Fibroblast of gingiva (primary cell): ENCODE results near the gene SPTBN1.

Source experiments
- DNase-seq: peaks from one replicate; pipeline ENCODE4 v3.0.0-alpha.2; 2011; ENCODE audit warnings: low read depth

The SPTBN1 gene

GRCh38 chr2:54574107-54574859, 118.2 kb downstream of the SPTBN1 start:
- DNase-seq, result no peak

- no peak for DNase-seq
Observed at GRCh38 chr2:54574860-54575247, 118.7 kb downstream of the SPTBN1 start.

- DNase-seq, result peak; percentile 20
Observed at GRCh38 chr2:54575379-54575888, 119.3 kb downstream of the SPTBN1 start.

GRCh38 chr2:54577035-54577434, 120.9 kb downstream of the SPTBN1 start:
- no peak for DNase-seq

- DNase-seq, result no peak
Observed at GRCh38 chr2:54577944-54578647, 122.0 kb downstream of the SPTBN1 start.

GRCh38 chr2:54578648-54579045, 122.5 kb downstream of the SPTBN1 start:
- DNase-seq, result no peak

- DNase-seq, result no peak
Observed at GRCh38 chr2:54579061-54579681, 123.0 kb downstream of the SPTBN1 start.

GRCh38 chr2:54579682-54580620, 123.8 kb downstream of the SPTBN1 start:
- no peak for DNase-seq

GRCh38 chr2:54581326-54582039, 125.4 kb downstream of the SPTBN1 start:
- DNase-seq, result no peak

GRCh38 chr2:54582987-54583386, 126.9 kb downstream of the SPTBN1 start:
- no peak for DNase-seq

- no peak for DNase-seq
Observed at GRCh38 chr2:54584598-54584997, 128.5 kb downstream of the SPTBN1 start.

GRCh38 chr2:54585136-54585733, 129.1 kb downstream of the SPTBN1 start:
- no peak for DNase-seq

- no peak for DNase-seq
Observed at GRCh38 chr2:54586062-54586461, 129.9 kb downstream of the SPTBN1 start.

GRCh38 chr2:54586494-54586893, 130.4 kb downstream of the SPTBN1 start:
- DNase-seq, result no peak

GRCh38 chr2:54587171-54588016, 131.3 kb downstream of the SPTBN1 start:
- no peak for DNase-seq

GRCh38 chr2:54588244-54588899, 132.2 kb downstream of the SPTBN1 start:
- DNase-seq, result no peak

GRCh38 chr2:54589038-54589339, 132.9 kb downstream of the SPTBN1 start:
- no peak for DNase-seq

GRCh38 chr2:54589340-54590215, 133.5 kb downstream of the SPTBN1 start:
- DNase-seq, result no peak
